Left ventricle myocardium inferior (tissue), 1 donor: ENCODE data around the gene MRTFB. TPM values are rescaled to one million over a fixed set of nuclear protein-coding genes. Genes with fewer than 3 reads are reported as not detected.

Experiments
- DNase-seq: peaks from one replicate; pipeline ENCODE4 v3.0.0-alpha.2; 2020
- H3K27ac ChIP-seq: fragments of 200-600 bp; replicated peaks from 2 replicates; pipeline ENCODE4 v1.8.0; 2021
- H3K27me3 ChIP-seq: fragments of 200-600 bp; 2 replicates; pipeline ENCODE4 v1.8.0; 2021; ENCODE audit warnings: low read depth
- H3K36me3 ChIP-seq: fragments of 200-600 bp; 2 replicates; pipeline ENCODE4 v1.8.0; 2021
- H3K4me1 ChIP-seq: fragments of 200-600 bp; 2 replicates; pipeline ENCODE4 v1.8.0; 2021
- H3K4me3 ChIP-seq: fragments of 200-600 bp; 2 replicates; pipeline ENCODE4 v1.8.0; 2021; ENCODE audit warnings: mild to moderate bottlenecking, moderate library complexity
- H3K9me3 ChIP-seq: fragments of 200-600 bp; replicated peaks from 2 replicates; pipeline ENCODE4 v1.8.0; 2021
- CTCF ChIP-seq: fragments of 200-600 bp; IDR thresholded peaks from 2 replicates; pipeline ENCODE4 v1.8.0; 2021; ENCODE audit warnings: antibody characterized with exemption, mild to moderate bottlenecking, borderline replicate concordance
- intact Hi-C: fragments of 100-400 bp; cut with micrococcal nuclease; formaldehyde crosslinking; loops from one replicate; pipeline ENCODE4 v1.11.0; 2022
- total RNA-seq: library from RNA; stranded (reverse); fragmentation: NEBNext Ultra II Directional; extraction: Animal tissue kit (Norgen Biotek cat#: 25700); gene quantifications from one replicate; pipeline ENCODE4 v1.2.1, GENCODE V29; 2021
- donor health status: DM: no; HTN: yes; CAD: no; lungs with severe emphysema.

The MRTFB gene
- total RNA-seq, 1 donor from 2014 or later: 24.3 TPM

GRCh38 chr16:14092561-14092960, 21.4 kb downstream of the MRTFB start:
- H3K4me1 ChIP-seq: peaks cover 86% of the 10 kb centered on the region
- no peak for DNase-seq
- no peak overlapping the region for H3K4me3 ChIP-seq
- no peak for TF ChIP-seq CTCF
- H3K27ac ChIP-seq: no peak overlapping the region
- no peaks in the 10 kb centered on the region for H3K27me3 ChIP-seq
- no peaks in the 10 kb centered on the region for H3K36me3 ChIP-seq
- no peaks in the 10 kb centered on the region for H3K9me3 ChIP-seq
- intact Hi-C loops: no loop called here

- TF ChIP-seq CTCF: no peak
- H3K4me3 ChIP-seq: no peak overlapping the region
- DNase-seq: no peak
- no peak overlapping the region for H3K27ac ChIP-seq
- intact Hi-C loops: no loop called here
- no peaks in the 10 kb centered on the region for H3K9me3 ChIP-seq
- no peaks in the 10 kb centered on the region for H3K36me3 ChIP-seq
- peaks cover 72% of the 10 kb centered on the region for H3K4me1 ChIP-seq
- H3K27me3 ChIP-seq: no peaks in the 10 kb centered on the region
These were observed 24.9 kb downstream of the MRTFB start for GRCh38 chr16:14095883-14096551.

GRCh38 chr16:14097182-14097959, 26.3 kb downstream of the MRTFB start:
- intact Hi-C loops: no loop called here
- peaks cover 72% of the 10 kb centered on the region for H3K4me1 ChIP-seq
- H3K9me3 ChIP-seq: no peaks in the 10 kb centered on the region
- H3K4me3 ChIP-seq: no peak overlapping the region
- no peaks in the 10 kb centered on the region for H3K36me3 ChIP-seq
- DNase-seq: no peak
- peak overlapping the region; percentile 13 for H3K27ac ChIP-seq
- TF ChIP-seq CTCF: no peak
- H3K27me3 ChIP-seq: no peaks in the 10 kb centered on the region

GRCh38 chr16:14098081-14098480, 27.0 kb downstream of the MRTFB start:
- Histone ChIP-seq H3K4me3 (no peak overlapping the region), H3K27ac (peak overlapping the region; percentile 13), H3K4me1 (peaks cover 72% of the 10 kb centered on the region), H3K36me3 (no peaks in the 10 kb centered on the region), H3K9me3 (no peaks in the 10 kb centered on the region), H3K27me3 (no peaks in the 10 kb centered on the region)
- no peak for TF ChIP-seq CTCF
- no peak for DNase-seq
- intact Hi-C loops: no loop called here

- Histone ChIP-seq H3K27me3 (no peaks in the 10 kb centered on the region), H3K4me3 (no peak overlapping the region), H3K36me3 (no peaks in the 10 kb centered on the region), H3K4me1 (peaks cover 68% of the 10 kb centered on the region), H3K27ac (no peak overlapping the region), H3K9me3 (no peaks in the 10 kb centered on the region)
- intact Hi-C loops: no loop called here
- TF ChIP-seq CTCF: no peak
- DNase-seq: no peak
These were observed 29.7 kb downstream of the MRTFB start for GRCh38 chr16:14100825-14101224.
